K562 (cell line): ENCODE results near the gene DENND4C. TPM values are rescaled to one million over a fixed set of nuclear protein-coding genes. Genes with fewer than 3 reads are reported as not detected.

ENCODE experiments used
- ATAC-seq: fragments of 200-7000 bp; cut with Tn5 transposase; 3 replicates; pipeline ENCODE4 v1.9.1; 2020; ENCODE audit warnings: moderate library complexity
- BruUV-seq: library from RNA; stranded (reverse); fragments of 400-500 nt; replicated peaks from 2 replicates; lab custom pipeline; 2021; lab: Mats Ljungman, UMichigan
- CTCF ChIA-PET: fragments of 300-600 bp; formaldehyde crosslinking; extraction: SDS; loops from one replicate; lab custom pipeline; 2021; ENCODE audit warnings: low intra/inter-chr PET ratio; lab: Yijun Ruan, JAX
- POLR2A ChIA-PET: fragments of 300-600, 350-650 bp; sonication (Branson Sonifier 250); formaldehyde crosslinking; extraction: SDS; loops from one replicate; lab custom pipeline; 2021; ENCODE audit warnings: antibody characterized with exemption, inconsistent platforms; lab: Yijun Ruan, JAX
- DNase-seq, 4 experiments: peaks; one replicate each; pipeline versions ENCODE4 v3.0.0 to v3.0.0-alpha.2; 2011 to 2018; ENCODE audit warnings: low spot score in 3 of 4, mixed read lengths in 3 of 4; ENCODE audit errors: extremely low read depth in 1 of 4
- FAIRE-seq: peaks from 2 replicates; lab custom pipeline; 2011; peaks lifted over from hg19 to GRCh38; lab: Jason Lieb, UNC
- H2AFZ ChIP-seq: 2 replicates; pipeline ENCODE4 v1.6.0; 2011; ENCODE audit warnings: low read depth, low read length, control low read depth, inconsistent platforms
- H3K27ac ChIP-seq: fragments of 200-600 bp; 3 replicates; pipeline ENCODE4 v1.8.0; 2011; ENCODE audit warnings: low read depth, mild to moderate bottlenecking, control low read depth, inconsistent platforms, low read length, moderate library complexity, mixed read lengths; ENCODE audit errors: extremely low read depth
- H3K27me3 ChIP-seq, 2 experiments: fragments of 300-600 bp in 1 of 2; 2 replicates in 1 of 2; 3 replicates in 1 of 2; pipeline versions ENCODE4 v1.6.0 to v1.8.0; 2011; ENCODE audit warnings: inconsistent platforms in 2 of 2, low read length in 2 of 2, mild to moderate bottlenecking in 1 of 2, mixed read lengths in 1 of 2, moderate library complexity in 1 of 2; ENCODE audit not compliant: control insufficient read depth in 2 of 2, insufficient read depth in 2 of 2
- H3K36me3 ChIP-seq: fragments of 300-600 bp; 3 replicates; pipeline ENCODE4 v1.8.0; 2011; ENCODE audit warnings: mild to moderate bottlenecking, low read length, inconsistent platforms; ENCODE audit not compliant: control insufficient read depth, insufficient read depth
- H3K4me1 ChIP-seq, 2 experiments: fragments of 200-600 bp in 1 of 2; replicated peaks in 1 of 2; 2 replicates in 1 of 2; 3 replicates in 1 of 2; pipeline versions ENCODE4 v1.5.1 to v1.8.0; 2011; ENCODE audit warnings: inconsistent platforms in 2 of 2, low read length in 2 of 2, mild to moderate bottlenecking in 1 of 2, mixed read lengths in 1 of 2, moderate library complexity in 1 of 2; ENCODE audit not compliant: control insufficient read depth in 2 of 2, insufficient read depth in 2 of 2
- H3K4me2 ChIP-seq: 2 replicates; pipeline ENCODE4 v1.6.1; 2011; ENCODE audit warnings: low read length, control low read depth, inconsistent platforms, mixed read lengths; ENCODE audit not compliant: insufficient read depth
- H3K4me3 ChIP-seq: fragments of 200-600 bp; sonication (generic), shearing (Covaris generic); 2 replicates; pipeline ENCODE4 v1.5.1; 2016; ENCODE audit warnings: control low read depth, inconsistent platforms
- H3K79me2 ChIP-seq: fragments of 200-600 bp; 3 replicates; pipeline ENCODE4 v1.8.0; 2011; ENCODE audit warnings: low read length, inconsistent platforms; ENCODE audit not compliant: control insufficient read depth, insufficient read depth
- H3K9ac ChIP-seq, 2 experiments: 2 replicates each; pipeline versions ENCODE4 v1.6.0 to v1.6.1; 2011; ENCODE audit warnings: low read depth in 2 of 2, low read length in 2 of 2, control low read depth in 1 of 2, inconsistent platforms in 1 of 2, mild to moderate bottlenecking in 1 of 2, mixed read lengths in 1 of 2; ENCODE audit not compliant: insufficient read depth in 1 of 2
- H3K9me1 ChIP-seq: one replicate; pipeline ENCODE4 v1.6.0; 2011; ENCODE audit warnings: inconsistent platforms, mild to moderate bottlenecking, low read length, moderate library complexity; ENCODE audit not compliant: control insufficient read depth, insufficient read depth
- H3K9me3 ChIP-seq: replicated peaks from 2 replicates; pipeline ENCODE4 v1.5.1; 2011; ENCODE audit warnings: low read depth, low read length, inconsistent platforms; ENCODE audit not compliant: control insufficient read depth, insufficient read depth
- H4K20me1 ChIP-seq: replicated peaks from 2 replicates; pipeline ENCODE4 v1.6.1; 2011; ENCODE audit warnings: low read length, inconsistent platforms, mixed read lengths; ENCODE audit not compliant: control insufficient read depth, insufficient read depth
- ETS2 ChIP-seq: IDR thresholded peaks from 2 replicates; pipeline ENCODE4 v1.6.1; 2016; ENCODE audit warnings: borderline replicate concordance, missing genetic modification characterization, mild to moderate bottlenecking, moderate library complexity, missing compliant biosample characterization; ENCODE audit not compliant: poor library complexity, severe bottlenecking
- HDGF ChIP-seq: fragments of 450-650 bp; IDR thresholded peaks from 2 replicates; pipeline ENCODE4 v1.6.1; 2016
- JUNB ChIP-seq: fragments of 450-650 bp; formaldehyde crosslinking; conservative IDR thresholded peaks from 2 replicates; pipeline ENCODE4 v1.4.0; 2020; ENCODE audit warnings: mild to moderate bottlenecking
- KAT7 ChIP-seq: sonication (generic); formaldehyde crosslinking; IDR thresholded peaks from 2 replicates; pipeline ENCODE4 v1.8.0; 2022; ENCODE audit warnings: missing genetic modification reagents, mild to moderate bottlenecking, borderline replicate concordance
- KLF13 ChIP-seq: fragments of 450-650 bp; IDR thresholded peaks from 2 replicates; pipeline ENCODE4 v1.6.1; 2016; ENCODE audit warnings: missing genetic modification characterization, low read depth, mild to moderate bottlenecking, missing compliant biosample characterization, moderate library complexity, borderline replicate concordance
- NBN ChIP-seq: fragments of 450-650 bp; IDR thresholded peaks from 2 replicates; pipeline ENCODE4 v1.6.1; 2016; ENCODE audit warnings: low read depth, mild to moderate bottlenecking
- POLR2A ChIP-seq: fragments of 450-650 bp; conservative IDR thresholded peaks from 2 replicates; pipeline ENCODE4 v1.6.1; 2016
- POLR2G ChIP-seq: fragments of 200-400 bp; formaldehyde crosslinking; IDR thresholded peaks from 2 replicates; pipeline ENCODE4 v1.6.1; 2017; ENCODE audit warnings: low read depth, mild to moderate bottlenecking, antibody characterized with exemption, low read length, moderate library complexity
- RBBP5 ChIP-seq: fragments of 200-600 bp; sonication (generic); IDR thresholded peaks from 2 replicates; pipeline ENCODE4 v1.6.1; 2012; ENCODE audit warnings: borderline replicate concordance, mild to moderate bottlenecking, low read length, control low read depth, inconsistent platforms; ENCODE audit not compliant: insufficient read depth, poor library complexity, severe bottlenecking
- SAFB2 ChIP-seq: fragments of 200-400 bp; formaldehyde crosslinking; IDR thresholded peaks from 2 replicates; pipeline ENCODE4 v1.6.1; 2018; ENCODE audit warnings: borderline replicate concordance, low read length, low read depth, moderate library complexity; ENCODE audit not compliant: severe bottlenecking
- ZFP36 ChIP-seq: fragments of 150-350 bp; IDR thresholded peaks from 2 replicates; pipeline ENCODE4 v1.6.1; 2018; ENCODE audit warnings: low read length, low read depth; ENCODE audit not compliant: partially characterized antibody
- ZNF324 ChIP-seq: fragments of 250-450 bp; sonication (Bioruptor Pico); IDR thresholded peaks from 2 replicates; pipeline ENCODE4 v1.4.0; 2020; ENCODE audit warnings: mild to moderate bottlenecking
- in situ Hi-C: fragments of 300-500 bp; cut with MboI; formaldehyde crosslinking; loops from 4 replicates; pipeline ENCODE4 v1.15.0; 2018; ENCODE audit warnings: inconsistent platforms, mixed read lengths
- intact Hi-C: fragments of 100-400 bp; cut with micrococcal nuclease; formaldehyde crosslinking; loops from 2 replicates; pipeline ENCODE4 v1.14.2; 2022
- polyA plus RNA-seq, 8 experiments: library from polyadenylated mRNA; depleted of rRNA in 4 of 8; stranded (reverse) in 5 of 8; unstranded in 3 of 8; fragments of >200 nt; fragmentation: Nextera tagmentation in 2 of 8; fragmentation: Illumina TruSeq in 1 of 8; extraction: Ambion mirVana in 2 of 8; extraction: Trizol in 1 of 8; gene quantifications; 2 replicates each; pipeline versions ENCODE4 v1.2.1 to v1.2.3, GENCODE V29; 2011 to 2014; ENCODE audit warnings: inconsistent platforms in 1 of 8, missing spikeins in 1 of 8
- total RNA-seq, 7 experiments: library from RNA; depleted of rRNA in 6 of 7; stranded (reverse); fragments of >200 nt in 6 of 7; fragmentation: Illumina TruSeq in 2 of 7; extraction: Trizol in 2 of 7; gene quantifications; 2 replicates each; pipeline versions ENCODE4 v1.2.1 to v1.2.3, GENCODE V29; 2011 to 2021; ENCODE audit warnings: low replicate concordance in 1 of 7
- TF ChIP-seq, protein P1 (sequence below), 3 experiments: IDR thresholded peaks in 2 of 3; conservative IDR thresholded peaks in 1 of 3; 2 replicates each; pipeline ENCODE4 v1.5.1; 2011 to 2012; ENCODE audit warnings: low read length in 3 of 3, mild to moderate bottlenecking in 3 of 3, control low read depth in 2 of 3, improper control_type of control experiment in 1 of 3, inconsistent platforms in 1 of 3, low read depth in 1 of 3, mixed read lengths in 1 of 3, moderate library complexity in 1 of 3; ENCODE audit not compliant: insufficient read depth in 2 of 3
- TF ChIP-seq, protein P2 (sequence below): sonication (generic); formaldehyde crosslinking; IDR thresholded peaks from 2 replicates; pipeline ENCODE4 v1.8.0; 2022; ENCODE audit warnings: missing genetic modification reagents, mild to moderate bottlenecking, borderline replicate concordance
- TF ChIP-seq, protein P3 (sequence below): fragments of 450-650 bp; formaldehyde crosslinking; conservative IDR thresholded peaks from 2 replicates; pipeline ENCODE4 v1.4.0; 2022; ENCODE audit warnings: mild to moderate bottlenecking, missing genetic modification characterization
- TF ChIP-seq, protein P4 (sequence below), 2 experiments: IDR thresholded peaks; 2 replicates each; pipeline ENCODE4 v1.6.1; 2011; ENCODE audit warnings: borderline replicate concordance in 1 of 2, control low read depth in 1 of 2, low read depth in 1 of 2, low read length in 1 of 2, mild to moderate bottlenecking in 1 of 2, mixed read lengths in 1 of 2, moderate library complexity in 1 of 2; ENCODE audit not compliant: insufficient read depth in 1 of 2, insufficient read length in 1 of 2, poor library complexity in 1 of 2, severe bottlenecking in 1 of 2; ENCODE audit errors: extremely low read depth in 1 of 2

DENND4C gene
- total and polyA plus RNA-seq, 9 of the 15 experiments (the other 6 are each of a cell fraction or from before 2014, with no cell fraction given) = 4.8 to 31.8 (median 13.9) TPM

DNA sequence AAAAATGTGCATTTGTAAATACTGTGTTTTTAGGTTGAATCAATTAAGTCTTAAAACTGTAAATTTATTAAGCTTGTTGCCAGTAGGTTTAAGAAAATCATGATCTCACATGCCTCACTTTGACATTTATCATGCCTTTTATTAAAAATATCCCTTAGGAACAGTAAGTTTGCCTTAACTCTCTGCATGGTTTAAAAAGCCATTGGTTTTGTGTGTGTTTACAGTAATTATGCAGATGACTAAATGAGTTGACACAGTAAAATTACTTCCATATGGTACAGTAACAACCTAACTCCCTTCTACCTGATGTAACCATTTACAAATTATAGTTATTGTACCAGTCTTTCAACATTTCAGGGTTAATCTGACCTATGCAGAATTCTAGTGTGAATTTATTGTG lies 143.0 kb downstream of the DENND4C start:
- no TSS peak for BruUV-seq
- POLR2A ChIA-PET = no interaction called here
- TF ChIP-seq POLR2G (peak; percentile 42; the same call in 1 of the 2 replicates), ETS2 (tag) (no peak), ZNF324 (CRISPR knock-in tag) (no peak), RBBP5 (no peak), KLF13 (tag) (no peak), HDGF (no peak), SAFB2 (no peak), ZFP36 (no peak), JUNB (CRISPR knock-in tag) (no peak), NBN (no peak), POLR2A (peak; percentile 39; the same call in 1 of the 2 replicates), KAT7 (no peak)
- TF ChIP-seq, protein P1, sequence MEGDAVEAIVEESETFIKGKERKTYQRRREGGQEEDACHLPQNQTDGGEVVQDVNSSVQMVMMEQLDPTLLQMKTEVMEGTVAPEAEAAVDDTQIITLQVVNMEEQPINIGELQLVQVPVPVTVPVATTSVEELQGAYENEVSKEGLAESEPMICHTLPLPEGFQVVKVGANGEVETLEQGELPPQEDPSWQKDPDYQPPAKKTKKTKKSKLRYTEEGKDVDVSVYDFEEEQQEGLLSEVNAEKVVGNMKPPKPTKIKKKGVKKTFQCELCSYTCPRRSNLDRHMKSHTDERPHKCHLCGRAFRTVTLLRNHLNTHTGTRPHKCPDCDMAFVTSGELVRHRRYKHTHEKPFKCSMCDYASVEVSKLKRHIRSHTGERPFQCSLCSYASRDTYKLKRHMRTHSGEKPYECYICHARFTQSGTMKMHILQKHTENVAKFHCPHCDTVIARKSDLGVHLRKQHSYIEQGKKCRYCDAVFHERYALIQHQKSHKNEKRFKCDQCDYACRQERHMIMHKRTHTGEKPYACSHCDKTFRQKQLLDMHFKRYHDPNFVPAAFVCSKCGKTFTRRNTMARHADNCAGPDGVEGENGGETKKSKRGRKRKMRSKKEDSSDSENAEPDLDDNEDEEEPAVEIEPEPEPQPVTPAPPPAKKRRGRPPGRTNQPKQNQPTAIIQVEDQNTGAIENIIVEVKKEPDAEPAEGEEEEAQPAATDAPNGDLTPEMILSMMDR (IDR thresholded peaks at IDR 0.05 in 2 of 3, conservative IDR thresholded peaks at IDR 0.05 in 1 of 3; ENCODE audit: insufficient read depth in 2 of 3, low read depth in 1 of 3, low read length in 3 of 3) = no peak
- TF ChIP-seq, protein P2, sequence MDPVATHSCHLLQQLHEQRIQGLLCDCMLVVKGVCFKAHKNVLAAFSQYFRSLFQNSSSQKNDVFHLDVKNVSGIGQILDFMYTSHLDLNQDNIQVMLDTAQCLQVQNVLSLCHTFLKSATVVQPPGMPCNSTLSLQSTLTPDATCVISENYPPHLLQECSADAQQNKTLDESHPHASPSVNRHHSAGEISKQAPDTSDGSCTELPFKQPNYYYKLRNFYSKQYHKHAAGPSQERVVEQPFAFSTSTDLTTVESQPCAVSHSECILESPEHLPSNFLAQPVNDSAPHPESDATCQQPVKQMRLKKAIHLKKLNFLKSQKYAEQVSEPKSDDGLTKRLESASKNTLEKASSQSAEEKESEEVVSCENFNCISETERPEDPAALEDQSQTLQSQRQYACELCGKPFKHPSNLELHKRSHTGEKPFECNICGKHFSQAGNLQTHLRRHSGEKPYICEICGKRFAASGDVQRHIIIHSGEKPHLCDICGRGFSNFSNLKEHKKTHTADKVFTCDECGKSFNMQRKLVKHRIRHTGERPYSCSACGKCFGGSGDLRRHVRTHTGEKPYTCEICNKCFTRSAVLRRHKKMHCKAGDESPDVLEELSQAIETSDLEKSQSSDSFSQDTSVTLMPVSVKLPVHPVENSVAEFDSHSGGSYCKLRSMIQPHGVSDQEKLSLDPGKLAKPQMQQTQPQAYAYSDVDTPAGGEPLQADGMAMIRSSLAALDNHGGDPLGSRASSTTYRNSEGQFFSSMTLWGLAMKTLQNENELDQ (CRISPR knock-in tag) = no peak
- TF ChIP-seq, protein P3, sequence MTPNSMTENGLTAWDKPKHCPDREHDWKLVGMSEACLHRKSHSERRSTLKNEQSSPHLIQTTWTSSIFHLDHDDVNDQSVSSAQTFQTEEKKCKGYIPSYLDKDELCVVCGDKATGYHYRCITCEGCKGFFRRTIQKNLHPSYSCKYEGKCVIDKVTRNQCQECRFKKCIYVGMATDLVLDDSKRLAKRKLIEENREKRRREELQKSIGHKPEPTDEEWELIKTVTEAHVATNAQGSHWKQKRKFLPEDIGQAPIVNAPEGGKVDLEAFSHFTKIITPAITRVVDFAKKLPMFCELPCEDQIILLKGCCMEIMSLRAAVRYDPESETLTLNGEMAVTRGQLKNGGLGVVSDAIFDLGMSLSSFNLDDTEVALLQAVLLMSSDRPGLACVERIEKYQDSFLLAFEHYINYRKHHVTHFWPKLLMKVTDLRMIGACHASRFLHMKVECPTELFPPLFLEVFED (CRISPR knock-in tag) = no peak
- TF ChIP-seq, protein P4, sequence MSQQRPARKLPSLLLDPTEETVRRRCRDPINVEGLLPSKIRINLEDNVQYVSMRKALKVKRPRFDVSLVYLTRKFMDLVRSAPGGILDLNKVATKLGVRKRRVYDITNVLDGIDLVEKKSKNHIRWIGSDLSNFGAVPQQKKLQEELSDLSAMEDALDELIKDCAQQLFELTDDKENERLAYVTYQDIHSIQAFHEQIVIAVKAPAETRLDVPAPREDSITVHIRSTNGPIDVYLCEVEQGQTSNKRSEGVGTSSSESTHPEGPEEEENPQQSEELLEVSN (IDR thresholded peaks at IDR 0.05; ENCODE audit: borderline replicate concordance in 1 of 2, extremely low read depth in 1 of 2, insufficient read depth in 1 of 2, insufficient read length in 1 of 2, low read depth in 1 of 2, low read length in 1 of 2, poor library complexity in 1 of 2, severe bottlenecking in 1 of 2) = no peak

More for the DNA sequence above, 143.0 kb downstream of the DENND4C start:
- H3K36me3 ChIP-seq = peaks cover 68% of the 10 kb centered on the region
- H3K27ac ChIP-seq = no peak overlapping the region
- H3K4me2 ChIP-seq = no peak overlapping the region
- no peaks in the 10 kb centered on the region for H3K9me1 ChIP-seq
- FAIRE-seq (no peak), ATAC-seq (no peak; the same call in 2 of the 3 replicates), DNase-seq (no peak)
- H3K9me3 ChIP-seq = no peaks in the 10 kb centered on the region
- no peaks in the 10 kb centered on the region; a peak in 1 of 5 replicates for H3K4me1 ChIP-seq
- 0 out of 2 replicates have a peak, but pooled peaks cover 4% of the 10 kb centered on the region for H4K20me1 ChIP-seq
- no peak overlapping the region for H3K9ac ChIP-seq
- H2AFZ ChIP-seq = no peak overlapping the region
- H3K79me2 ChIP-seq = peaks cover 25% of the 10 kb centered on the region
- H3K27me3 ChIP-seq = no peaks in the 10 kb centered on the region
- H3K4me3 ChIP-seq = no peak overlapping the region
- intact Hi-C loops = no loop called here
- CTCF ChIA-PET = no interaction called here
- in situ Hi-C loops = no loop called here
